ENCODE data around the gene TMEM179. TPM values are rescaled to one million over a fixed set of nuclear protein-coding genes. Genes with fewer than 3 reads are reported as not detected.

The TMEM179 gene
- total and polyA plus RNA-seq, 2 donors (not counting 1 experiment from before 2014, with no cell fraction given), result not detected

GRCh38 chr14:104561124-104561557, 43.4 kb downstream of the TMEM179 start:
- Histone ChIP-seq H3K4me1 (ENCODE audit: control insufficient read depth in 2 of 2, insufficient read depth in 2 of 2, low read length in 2 of 2) (peaks cover 11 to 12% of the 10 kb centered on the region in 2 donors), H3K4me3 (ENCODE audit: control extremely low read depth in 1 of 5, extremely low read depth in 1 of 5, insufficient read depth in 1 of 5, low read depth in 2 of 5, low read length in 4 of 5) (no peak overlapping the region), H3K36me3 (replicated peaks in 1 of 2; ENCODE audit: control extremely low read depth in 1 of 2, control insufficient read depth in 1 of 2, extremely low read depth in 1 of 2, insufficient read depth in 2 of 2, low read length in 1 of 2) (no peaks in the 10 kb centered on the region), H3K9ac (ENCODE audit: low read length) (no peak overlapping the region), H3K27ac (ENCODE audit: low read length in 2 of 2) (no peak overlapping the region), H2AFZ (ENCODE audit: insufficient read depth, low read depth, low read length, poor library complexity, severe bottlenecking) (no peak overlapping the region), H3K27me3 (replicated peaks in 1 of 4; ENCODE audit: control extremely low read depth in 1 of 4, control insufficient read depth in 3 of 4, insufficient read depth in 4 of 4, low read length in 3 of 4) (peaks cover 0 to 31% (median 10%) of the 10 kb centered on the region in 4 experiments), H3K79me2 (ENCODE audit: control insufficient read depth, insufficient read depth, low read length) (no peaks in the 10 kb centered on the region), H3K9me3 (ENCODE audit: control extremely low read depth in 1 of 3, control insufficient read depth in 2 of 3, insufficient read depth in 1 of 3, low read length in 2 of 3) (peaks cover 0 to 7% (median 0%) of the 10 kb centered on the region in 3 donors), H4K20me1 (ENCODE audit: control insufficient read depth, insufficient read depth, low read length, poor library complexity, severe bottlenecking) (no peaks in the 10 kb centered on the region), H3K4me2 (replicated peaks; ENCODE audit: low read depth, low read length, poor library complexity, severe bottlenecking) (no peak overlapping the region)
- ATAC-seq (ENCODE audit: low read depth) (no peak), DNase-seq (no peak)
- Mint-ChIP-seq H3K9me3 (ENCODE audit: insufficient read depth) (no peaks in the 10 kb centered on the region), H3K4me3 (no peak overlapping the region), H3K27ac (no peak overlapping the region), H3K4me1 (peaks cover 7% of the 10 kb centered on the region), H3K27me3 (peaks cover 24% of the 10 kb centered on the region)
- no peak for TF ChIP-seq EZH2 (IDR thresholded peaks at IDR 0.05; ENCODE audit: borderline replicate concordance, insufficient read depth, low read depth, low read length, poor library complexity, severe bottlenecking)
- no peak for TF ChIP-seq CTCF (IDR thresholded peaks at IDR 0.05)
- POLR2A ChIA-PET, result no interaction called here
- intact Hi-C loops (cut with micrococcal nuclease), result no loop called here
- CTCF ChIA-PET, result no interaction called here
- 68% methylated on average over 17 of the region's 17 CpGs for WGBS (ENCODE audit: insufficient coverage)

GRCh38 chr14:104560586-104560945, 44.0 kb downstream of the TMEM179 start:
- no peak overlapping the region for H3K4me2 ChIP-seq (replicated peaks; ENCODE audit: low read depth, low read length, poor library complexity, severe bottlenecking)
- H3K27me3 ChIP-seq (replicated peaks in 1 of 4; ENCODE audit: control extremely low read depth in 1 of 4, control insufficient read depth in 3 of 4, insufficient read depth in 4 of 4, low read length in 3 of 4), result peaks cover 0 to 26% (median 10%) of the 10 kb centered on the region in 4 experiments
- 70% methylated on average over 3 of the region's 3 CpGs for WGBS (ENCODE audit: insufficient coverage)
- no peak overlapping the region for H3K4me3 ChIP-seq (ENCODE audit: control extremely low read depth in 1 of 5, extremely low read depth in 1 of 5, insufficient read depth in 1 of 5, low read depth in 2 of 5, low read length in 4 of 5)
- ChIA-PET CTCF (no interaction called here), POLR2A (no interaction called here)
- Mint-ChIP-seq H3K4me3 (no peak overlapping the region), H3K27me3 (peaks cover 21% of the 10 kb centered on the region), H3K4me1 (peaks cover 7% of the 10 kb centered on the region), H3K9me3 (ENCODE audit: insufficient read depth) (no peaks in the 10 kb centered on the region), H3K27ac (no peak overlapping the region)
- no peaks in the 10 kb centered on the region for H3K79me2 ChIP-seq (ENCODE audit: control insufficient read depth, insufficient read depth, low read length)
- no peak for DNase-seq
- no peaks in the 10 kb centered on the region for H4K20me1 ChIP-seq (ENCODE audit: control insufficient read depth, insufficient read depth, low read length, poor library complexity, severe bottlenecking)
- no peak overlapping the region for H2AFZ ChIP-seq (ENCODE audit: insufficient read depth, low read depth, low read length, poor library complexity, severe bottlenecking)
- no peak overlapping the region for H3K27ac ChIP-seq (ENCODE audit: low read length in 2 of 2)
- no peak for ATAC-seq (ENCODE audit: low read depth)
- intact Hi-C loops (cut with micrococcal nuclease), result no loop called here
- TF ChIP-seq CTCF (IDR thresholded peaks at IDR 0.05) (no peak), EZH2 (IDR thresholded peaks at IDR 0.05; ENCODE audit: borderline replicate concordance, insufficient read depth, low read depth, low read length, poor library complexity, severe bottlenecking) (no peak)
- H3K9ac ChIP-seq (ENCODE audit: low read length), result no peak overlapping the region
- peaks cover 11 to 12% of the 10 kb centered on the region in 2 donors for H3K4me1 ChIP-seq (ENCODE audit: control insufficient read depth in 2 of 2, insufficient read depth in 2 of 2, low read length in 2 of 2)
- H3K36me3 ChIP-seq (replicated peaks in 1 of 2; ENCODE audit: control extremely low read depth in 1 of 2, control insufficient read depth in 1 of 2, extremely low read depth in 1 of 2, insufficient read depth in 2 of 2, low read length in 1 of 2), result no peaks in the 10 kb centered on the region
- H3K9me3 ChIP-seq (ENCODE audit: control extremely low read depth in 1 of 3, control insufficient read depth in 2 of 3, insufficient read depth in 1 of 3, low read length in 2 of 3), result peaks cover 0 to 7% (median 0%) of the 10 kb centered on the region in 3 donors

Data from B cell (primary cell).